Measurements from ENCODE around the gene MCIDAS. TPM values are rescaled to one million over a fixed set of nuclear protein-coding genes. Genes with fewer than 3 reads are reported as not detected.
A peak's percentile ranks its signal among the peaks of the same experiment; 100 is the strongest.

Gene MCIDAS
- total and polyA plus RNA-seq, 2 of the 8 experiments (the other 6 are each of a cell fraction or from before 2014, with no cell fraction given) = 0.15 TPM; not detected in 1

- TF ChIP-seq CEBPB (IDR thresholded peaks at IDR 0.05; ENCODE audit: low read depth, low read length) (no peak), EGR1 (IDR thresholded peaks at IDR 0.05; ENCODE audit: borderline replicate concordance, low read depth, low read length) (peak; percentile 48; the same call in 1 of the 2 replicates), RBBP5 (IDR thresholded peaks at IDR 0.05; ENCODE audit: borderline replicate concordance, low read depth, low read length) (peak; percentile 2; the same call in 1 of the 2 replicates), CBX8 (IDR thresholded peaks at IDR 0.05; ENCODE audit: borderline replicate concordance, low read depth, low read length) (0 out of 2 replicates have a peak, but pooled peaks have one; percentile 67), E2F6 (IDR thresholded peaks at IDR 0.05) (no peak), EP300 (IDR thresholded peaks at IDR 0.05; ENCODE audit: borderline replicate concordance in 1 of 2, low read depth in 2 of 2, low read length in 2 of 2) (no peak), MAX (IDR thresholded peaks at IDR 0.05) (peak; percentile 51; the same call in 1 of the 2 replicates), SP4 (IDR thresholded peaks at IDR 0.05; ENCODE audit: low read length) (no peak), RXRA (IDR thresholded peaks at IDR 0.05; ENCODE audit: insufficient read depth, low read depth, low read length) (no peak), SP2 (IDR thresholded peaks at IDR 0.05; ENCODE audit: low read length) (no peak), ATF2 (IDR thresholded peaks at IDR 0.05; ENCODE audit: low read length) (no peak), SRF (IDR thresholded peaks at IDR 0.05; ENCODE audit: low read depth, low read length) (no peak), SIN3A (conservative IDR thresholded peaks at IDR 0.05 in 1 of 2, IDR thresholded peaks at IDR 0.05 in 1 of 2; ENCODE audit: low read depth in 1 of 2, low read length in 2 of 2) (peak; percentile 70 to 90; a peak in 2 of 4 replicates), RNF2 (IDR thresholded peaks at IDR 0.05; ENCODE audit: borderline replicate concordance, low read depth, low read length, missing control alignments, poor library complexity, severe bottlenecking) (peak; percentile 8), YY1 (IDR thresholded peaks at IDR 0.05; ENCODE audit: low read depth, low read length) (no peak), SP1 (IDR thresholded peaks at IDR 0.05; ENCODE audit: low read depth, low read length) (0 out of 2 replicates have a peak, but pooled peaks have one; percentile 13)
These were observed 6.1 kb upstream of the MCIDAS start, which contains the start of gene CCNO (continued) for GRCh38 chr5:55232985-55233928.

Measured in H1 (cell line).